GM21423 (cell line): ENCODE data around the gene HYAL3.

Experiments used
- ATAC-seq: cut with Tn5 transposase; IDR thresholded peaks from one replicate; pipeline ENCODE4 v1.9.1; 2021; ENCODE audit warnings: mild to moderate bottlenecking, moderate library complexity; ENCODE audit not compliant: unreplicated experiment

Gene HYAL3

GRCh38 chr3:50330330-50330729 is 31.1 kb upstream of the HYAL3 start:
- no peak for ATAC-seq

DNA sequence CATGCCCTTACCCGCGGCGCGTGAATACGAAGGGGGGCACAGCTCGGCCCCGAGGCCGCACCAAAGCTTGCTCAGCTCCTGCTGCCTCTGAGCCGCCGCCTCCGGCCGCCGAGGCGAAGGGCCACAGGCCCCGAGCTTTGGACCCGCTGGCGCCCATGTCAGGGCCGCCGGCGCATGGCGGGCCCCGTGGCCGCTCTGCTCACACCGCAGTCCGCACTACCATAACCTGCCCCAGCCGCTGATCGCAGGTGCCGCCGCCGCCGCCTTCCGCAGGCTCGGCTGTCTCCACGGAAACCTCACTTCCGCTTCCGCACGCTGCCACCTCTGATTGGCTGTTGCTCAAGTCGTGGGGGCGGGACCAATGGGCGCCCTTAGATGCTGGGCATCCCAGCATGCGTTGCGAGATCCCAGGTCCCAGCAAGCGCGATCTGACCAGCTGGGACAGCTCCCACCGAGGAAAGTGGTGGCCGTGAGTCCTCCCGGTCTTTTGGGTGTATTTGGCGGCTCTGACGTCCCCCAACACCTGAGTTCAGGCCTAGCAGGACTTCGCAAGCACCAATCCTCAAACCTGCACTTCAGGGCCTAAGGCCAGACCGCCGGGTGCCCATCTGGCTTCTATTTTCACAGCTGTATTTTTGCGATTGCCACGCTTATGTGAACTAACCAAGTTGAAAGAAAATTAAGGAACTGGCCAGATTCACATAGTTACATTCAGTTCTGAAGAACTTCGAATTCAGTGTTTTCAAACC is 28.9 kb upstream of the HYAL3 start, which contains the start of gene TUSC2:
Gene TUSC2 (minus strand): TSS at position 281 of the 749 bp plus-strand sequence. CDS start 124 bp downstream, at position 157.
- ATAC-seq, result peak; percentile 86

GRCh38 chr3:50327129-50327528 is 27.9 kb upstream of the HYAL3 start:
- ATAC-seq, result no peak

DNA sequence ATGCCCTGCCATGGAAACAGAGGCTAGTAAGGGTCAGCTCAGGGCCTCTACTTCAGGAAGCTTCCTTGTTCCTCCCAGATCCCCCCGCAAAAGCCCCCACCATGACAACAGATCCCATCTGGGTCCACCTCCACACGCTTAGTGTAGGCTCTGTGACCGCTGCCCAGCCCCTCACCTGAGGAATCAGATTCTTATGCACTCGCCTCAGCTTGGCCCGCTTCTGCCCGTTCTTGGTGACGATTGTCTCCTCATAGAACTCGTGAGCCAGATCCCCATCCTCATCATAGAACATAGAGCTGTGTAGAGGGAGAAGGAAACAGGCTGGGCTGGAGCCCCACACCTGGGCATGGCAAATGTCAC is 27.0 kb upstream of the HYAL3 start:
- ATAC-seq, result no peak

DNA sequence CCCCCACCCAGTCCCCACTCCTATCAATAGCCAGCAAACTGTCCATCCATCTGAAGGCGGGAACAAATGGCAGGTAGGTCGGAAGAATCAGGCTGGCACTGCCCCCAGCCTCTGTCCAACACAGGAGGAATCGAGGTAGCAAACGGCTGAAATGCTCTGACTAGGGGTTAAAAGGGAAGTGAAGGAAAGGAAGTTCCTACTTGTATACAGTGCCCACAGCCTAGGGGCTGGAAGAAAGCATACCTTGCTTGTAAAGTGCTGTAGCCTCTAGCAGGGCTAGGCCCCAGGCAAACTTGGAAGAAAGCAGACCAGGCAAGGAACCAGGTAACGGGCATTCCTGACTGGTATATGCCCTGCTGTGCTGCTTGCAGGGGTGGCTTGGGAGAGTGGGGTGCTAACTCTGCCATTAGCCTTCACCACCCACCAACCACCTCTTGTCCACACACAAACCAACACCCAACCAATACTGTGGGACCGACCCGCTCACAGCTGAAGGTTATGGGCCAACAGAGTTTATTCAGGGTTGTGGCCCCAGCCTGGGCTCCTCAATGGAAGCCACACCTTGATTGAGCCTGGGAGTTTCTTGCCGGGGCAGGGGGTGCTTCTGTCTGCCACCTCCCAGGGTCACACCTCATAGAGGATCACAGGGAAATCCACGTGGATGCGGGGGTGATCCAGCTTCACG is 26.4 kb upstream of the HYAL3 start:
- no peak for ATAC-seq

DNA sequence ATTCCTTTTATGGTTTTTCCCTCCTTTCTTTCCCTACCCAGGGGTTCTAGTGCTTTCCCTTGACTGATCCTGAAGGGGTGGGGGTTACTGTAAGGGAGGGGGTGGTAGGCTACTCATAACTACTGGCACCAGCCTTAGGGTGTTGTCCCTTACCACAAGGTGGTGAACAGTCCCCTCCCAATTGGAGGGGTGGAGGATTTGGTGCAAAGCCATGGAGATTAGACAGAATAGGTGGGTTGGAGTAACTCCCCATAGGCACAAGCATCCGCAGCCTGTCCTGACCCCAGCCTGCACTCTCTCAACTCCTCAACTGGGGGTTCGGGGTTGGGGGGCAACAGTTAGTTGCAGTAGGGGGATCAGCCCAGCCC is 25.9 kb upstream of the HYAL3 start:
- ATAC-seq, result no peak

DNA sequence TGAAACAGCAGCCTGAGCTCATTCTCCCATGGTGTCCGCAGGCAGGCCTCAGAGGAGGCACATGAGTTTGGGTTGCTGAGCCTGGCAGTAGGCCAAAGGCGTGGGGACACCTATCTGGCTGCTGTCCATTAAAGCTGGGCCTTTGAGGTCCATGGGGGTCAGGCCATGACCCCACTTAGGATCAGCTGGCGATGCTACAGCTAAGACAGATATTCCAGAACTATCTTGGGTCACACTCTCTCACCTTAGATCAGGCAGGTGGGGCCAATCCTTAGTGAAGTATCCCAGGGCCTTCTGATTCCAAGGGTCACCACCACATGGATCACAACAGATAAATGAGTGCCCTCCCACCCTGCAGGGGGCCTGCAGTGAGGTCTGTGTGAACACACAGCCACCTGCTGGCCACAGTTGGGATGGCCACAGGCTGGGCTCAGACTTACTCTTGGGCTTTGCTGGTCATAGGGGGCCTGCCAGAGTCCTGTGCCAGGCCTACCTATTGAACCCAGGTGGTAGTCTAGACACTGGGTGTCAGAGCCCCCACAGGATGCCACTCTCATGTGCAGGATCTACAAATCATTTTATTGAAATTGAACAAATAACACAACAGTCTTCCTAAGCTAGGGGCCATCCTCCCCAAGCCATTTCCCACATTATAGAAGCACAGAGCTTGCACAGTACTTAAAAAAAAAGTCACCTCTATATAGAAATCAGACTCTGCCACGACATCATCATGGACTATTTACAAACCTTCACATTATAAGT is 25.3 kb upstream of the HYAL3 start:
- ATAC-seq, result no peak

DNA sequence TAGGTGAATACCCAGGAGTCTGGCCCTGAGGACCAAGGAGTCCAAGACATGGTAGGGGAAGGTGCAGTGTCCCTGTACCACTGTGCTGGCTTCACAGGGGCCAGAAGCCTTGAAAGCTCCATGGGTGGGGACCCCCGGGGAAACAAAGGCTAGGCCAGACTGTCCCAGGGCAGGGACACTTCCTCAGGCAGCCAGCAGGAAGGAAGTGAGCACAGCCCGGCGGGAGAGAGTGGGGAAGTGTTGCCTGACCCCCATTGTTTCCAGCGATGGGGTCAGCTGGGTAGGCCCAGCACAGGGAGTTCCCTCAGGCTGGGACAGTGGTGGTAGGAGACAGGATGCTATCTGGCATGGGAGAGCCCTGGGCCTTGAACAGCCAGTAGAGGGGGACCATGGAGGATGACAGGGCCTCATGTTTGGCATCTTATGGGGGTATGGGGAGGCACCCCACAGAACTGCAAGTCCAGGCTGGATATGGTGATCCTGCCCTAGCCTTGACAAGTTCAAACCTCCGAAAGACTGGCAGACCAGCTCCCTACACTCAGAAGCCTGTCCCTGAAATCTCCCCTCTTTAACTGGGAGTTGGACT is 24.5 kb upstream of the HYAL3 start:
- no peak for ATAC-seq

DNA sequence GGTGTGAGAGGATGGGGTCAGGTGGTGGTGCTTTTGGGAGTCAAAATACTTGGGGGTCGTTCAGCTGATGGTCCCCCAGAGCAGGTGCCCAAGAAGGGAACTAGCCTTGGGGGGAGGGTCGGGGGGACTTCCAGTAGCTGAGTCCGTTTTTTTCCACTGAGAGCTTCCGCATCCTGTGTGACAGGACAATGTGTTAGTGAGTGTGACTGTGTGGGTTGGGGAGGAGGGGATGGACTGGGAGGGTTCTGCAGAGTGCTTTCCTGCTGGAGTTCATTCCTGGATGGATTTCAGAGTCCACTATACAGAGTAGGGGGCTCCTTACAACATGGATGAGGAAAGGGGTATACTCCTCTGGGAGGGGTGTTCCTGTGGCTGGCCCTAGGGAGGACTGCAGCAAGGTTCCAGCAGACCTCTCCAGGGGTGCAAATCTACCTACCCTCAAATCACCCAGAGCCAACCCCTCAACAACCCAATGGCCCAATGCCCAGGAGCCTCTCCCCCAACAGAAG is 23.9 kb upstream of the HYAL3 start:
- ATAC-seq, result no peak

DNA sequence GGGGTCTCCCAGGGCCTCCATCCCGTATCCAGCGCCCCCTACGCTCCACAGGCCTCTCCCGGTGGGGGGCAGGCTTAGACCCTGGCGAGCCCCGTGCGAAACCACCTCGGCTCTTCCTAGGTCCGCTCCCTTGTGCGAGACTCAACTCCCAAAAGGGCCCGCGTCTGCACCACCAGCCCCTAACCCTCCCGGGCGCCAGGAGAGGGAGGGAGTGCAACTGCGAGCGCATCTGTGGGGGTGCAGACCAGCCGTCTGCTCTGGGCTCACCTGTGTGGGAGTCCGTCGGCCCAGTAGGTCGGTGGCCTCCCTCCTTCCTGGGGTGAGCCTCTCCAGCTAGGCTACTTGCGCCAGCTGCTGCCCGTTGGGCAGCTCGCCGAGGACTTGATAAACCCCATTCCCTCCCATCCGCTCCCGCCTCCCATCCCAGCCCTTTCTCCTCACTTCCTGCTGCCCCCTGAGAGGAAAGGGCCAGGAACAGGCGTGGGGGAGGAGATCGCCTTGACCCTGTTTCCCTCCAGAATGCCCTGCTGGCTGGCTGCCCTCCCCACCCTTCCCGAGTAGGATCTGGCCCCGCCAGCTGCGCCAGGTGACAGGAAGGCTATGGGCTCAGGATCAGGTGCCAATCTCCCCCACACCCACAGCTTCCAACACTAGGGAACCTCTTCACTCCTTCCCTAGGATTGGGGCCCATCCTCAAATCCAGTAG is 23.3 kb upstream of the HYAL3 start, which contains the start of gene HYAL2:
Gene HYAL2 (minus strand): TSS at position 360 of the 706 bp plus-strand sequence. CDS start 2,256 bp downstream, outside the sequence.
- no peak for ATAC-seq

DNA sequence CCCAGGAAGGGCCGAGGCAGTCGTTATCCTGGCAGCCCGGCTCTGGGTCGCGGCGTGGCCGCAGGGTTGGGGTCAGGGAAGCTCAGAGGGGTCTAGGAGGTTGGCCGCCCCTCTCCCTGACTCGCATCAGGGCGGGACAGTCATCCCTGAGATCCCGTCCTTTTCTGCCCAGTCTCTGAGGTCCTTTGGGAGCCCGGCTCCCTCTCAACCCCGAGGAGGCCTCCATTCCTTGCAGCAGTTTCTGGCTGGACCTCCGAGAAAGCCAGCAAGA is 22.8 kb upstream of the HYAL3 start:
- ATAC-seq, result no peak

DNA sequence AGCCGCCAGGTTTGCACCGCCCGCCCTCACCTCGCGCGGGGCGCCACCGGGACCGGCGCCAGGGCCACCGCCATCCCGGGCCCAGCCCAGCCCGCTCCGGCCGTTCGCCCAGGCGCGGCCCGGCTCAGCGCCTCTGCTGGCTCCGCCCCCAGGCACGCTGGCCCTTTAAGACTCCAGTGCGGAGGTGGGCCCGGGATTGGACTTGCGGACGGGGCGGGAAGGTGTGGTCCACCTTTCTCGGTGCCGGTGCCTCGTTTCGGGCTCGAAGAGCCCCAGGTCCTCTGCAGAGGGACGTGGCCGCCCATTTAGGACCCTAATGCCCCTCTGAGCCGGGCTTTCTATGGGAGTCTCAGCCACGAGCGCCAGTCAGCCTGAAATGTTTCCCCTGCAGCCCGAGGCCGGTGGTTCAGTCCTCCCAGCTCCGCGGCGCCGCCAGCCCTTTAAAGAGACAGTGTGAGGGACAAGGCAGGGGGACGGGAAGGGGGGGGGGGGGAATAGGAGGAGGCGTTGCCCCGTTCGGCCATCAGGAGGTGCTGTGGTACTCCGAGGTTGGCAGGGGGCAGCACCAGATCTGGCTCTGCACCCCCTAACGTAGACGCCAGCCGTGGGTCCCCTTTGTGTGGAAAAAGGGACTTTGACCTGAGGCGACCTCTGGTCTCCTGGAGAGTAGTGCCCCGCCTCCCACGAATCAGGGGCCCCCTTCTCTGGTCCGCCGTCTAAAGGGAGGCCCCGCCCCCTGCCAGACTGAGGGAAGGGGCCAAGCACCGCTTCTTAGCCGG is 22.3 kb upstream of the HYAL3 start:
- peak; percentile 83 for ATAC-seq

- ATAC-seq, result peak; percentile 45
Measured at GRCh38 chr3:50320853-50321335, 21.7 kb upstream of the HYAL3 start.

GRCh38 chr3:50319894-50320625 is 20.9 kb upstream of the HYAL3 start:
- ATAC-seq, result no peak

DNA sequence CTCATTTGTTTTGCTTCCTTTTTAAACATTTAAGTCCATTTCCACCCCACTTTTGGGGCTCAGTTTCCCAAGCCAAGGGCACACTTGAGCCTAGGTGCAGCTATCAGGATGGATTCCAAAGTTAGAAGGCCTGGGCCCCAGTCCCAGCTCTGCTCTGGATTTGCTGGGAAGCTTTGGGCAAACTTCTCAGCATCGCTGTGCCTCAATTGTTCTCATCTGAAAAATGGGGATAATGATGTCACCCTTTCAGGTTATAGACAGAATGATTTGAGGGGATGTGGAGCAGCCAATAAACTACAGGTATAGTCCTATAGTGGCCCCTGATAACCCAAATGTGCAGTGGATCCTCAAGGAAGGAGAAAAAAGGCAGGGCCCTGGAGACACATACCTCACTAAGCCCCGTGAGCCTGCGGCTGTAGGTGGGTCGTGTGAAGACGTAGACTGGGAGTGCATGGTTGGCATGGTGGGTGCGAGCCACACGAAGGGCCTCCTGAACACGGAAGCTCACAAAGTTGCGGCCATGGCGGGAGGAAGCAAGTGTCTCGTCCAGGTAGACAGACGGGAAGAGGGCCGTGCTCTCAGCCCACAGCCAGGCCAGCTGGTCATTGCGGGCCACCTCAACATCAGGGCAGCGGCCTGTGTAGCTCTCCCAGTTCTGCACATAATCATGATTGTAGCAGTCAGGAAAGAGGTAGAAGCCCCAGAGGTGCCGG is 20.1 kb upstream of the HYAL3 start:
- no peak for ATAC-seq

GRCh38 chr3:50318615-50319014 is 19.4 kb upstream of the HYAL3 start:
- no peak for ATAC-seq

DNA sequence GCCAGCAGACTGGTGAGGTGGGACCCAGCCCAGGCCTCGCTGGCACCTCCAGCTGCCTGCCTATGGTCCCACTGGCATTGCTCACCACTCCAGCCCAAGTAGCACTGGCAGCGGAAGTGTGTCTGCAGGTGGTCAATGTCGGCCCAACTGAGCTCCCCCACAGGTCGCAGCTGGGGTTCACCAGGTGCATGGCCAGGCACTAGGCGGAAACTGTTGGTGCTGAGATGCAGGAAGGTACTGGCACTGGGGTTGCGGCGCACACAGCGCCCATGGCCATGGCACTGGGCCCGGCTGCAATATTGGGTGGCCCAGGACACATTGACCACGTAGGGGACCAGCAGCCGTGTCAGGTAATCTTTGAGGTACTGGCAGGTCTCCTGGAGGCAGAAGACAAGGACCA is 19.0 kb upstream of the HYAL3 start:
- ATAC-seq, result no peak

DNA sequence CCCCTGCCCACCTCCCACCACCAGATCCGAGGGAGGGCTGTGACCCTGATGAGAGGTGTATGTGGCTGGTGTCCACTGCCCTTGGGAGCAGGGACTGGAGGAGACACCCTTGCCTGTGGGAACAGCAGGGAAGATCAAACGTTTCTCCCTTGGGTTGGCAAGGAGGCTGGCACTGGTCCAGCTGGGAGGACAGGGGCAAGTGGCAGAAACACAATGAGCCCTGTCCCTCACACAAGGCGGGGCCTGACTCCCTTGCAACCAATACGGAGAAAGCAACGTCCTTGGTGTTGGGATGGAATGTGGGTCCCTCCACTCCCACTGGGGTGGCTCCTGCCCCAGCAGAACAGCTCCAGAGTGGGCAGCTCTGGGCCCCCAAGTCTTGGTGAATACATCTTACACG is 18.1 kb upstream of the HYAL3 start:
- no peak for ATAC-seq
